Choroid plexus epithelial cell (primary cell): ENCODE data around the gene RAB38.

Source experiments
- DNase-seq: peaks from one replicate; pipeline ENCODE4 v3.0.0-alpha.2; 2010; ENCODE audit warnings: low read depth
- H3K4me3 ChIP-seq: 2 replicates; pipeline ENCODE4 v1.5.1; 2011; ENCODE audit warnings: low read depth, mild to moderate bottlenecking, control low read depth, low read length, moderate library complexity
- TF ChIP-seq, protein P1 (sequence below): conservative IDR thresholded peaks from 2 replicates; pipeline ENCODE4 v1.5.1; 2011; ENCODE audit warnings: low read depth, mild to moderate bottlenecking, control low read depth, inconsistent platforms, low read length, moderate library complexity

Gene RAB38

DNA sequence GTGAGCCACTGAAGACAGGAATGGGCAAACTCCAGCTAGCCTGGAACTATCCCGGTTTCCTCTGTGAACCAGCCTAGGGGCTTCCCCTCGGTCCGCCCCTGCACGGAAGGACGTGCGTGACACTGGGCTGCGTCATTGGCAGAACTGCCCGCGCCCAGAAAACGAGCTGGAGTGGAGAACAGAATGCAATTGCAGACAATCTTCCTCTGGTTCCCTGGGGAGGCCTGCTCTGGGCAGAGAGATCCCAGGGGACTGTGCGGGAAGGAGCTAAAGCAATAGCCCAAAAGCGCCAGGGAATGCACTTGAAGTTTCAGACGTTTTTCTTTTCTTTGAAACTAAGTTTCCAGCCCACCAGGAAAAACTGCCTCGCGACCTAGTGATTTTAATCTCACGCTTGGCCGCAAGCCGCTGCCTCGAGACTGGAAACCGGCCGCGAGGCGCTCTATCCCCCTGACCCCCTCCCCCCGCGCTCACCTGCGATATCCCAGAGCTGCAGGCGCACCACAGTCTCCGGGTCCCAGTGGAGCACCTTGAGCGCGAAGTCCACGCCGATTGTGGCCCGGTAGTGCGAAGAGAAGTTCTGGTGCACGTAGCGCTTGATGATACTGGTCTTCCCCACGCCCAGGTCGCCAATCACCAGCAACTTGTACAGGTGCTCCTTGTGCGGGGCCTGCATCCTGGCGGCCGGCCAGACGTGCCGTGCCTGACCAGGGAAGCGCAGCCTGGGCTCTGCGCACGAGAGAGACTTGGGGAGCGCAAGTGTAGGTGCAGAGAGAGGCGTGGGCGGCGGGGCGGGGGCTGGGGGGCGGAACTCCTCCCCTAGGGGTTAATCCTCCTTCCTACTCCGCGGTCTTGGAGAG, at the start of gene RAB38:
RAB38 (minus strand) TSS at position 735 of the 860 bp plus-strand sequence; CDS start at position 676, 59 bp downstream.
- DNase-seq, result peak; percentile 67

DNA sequence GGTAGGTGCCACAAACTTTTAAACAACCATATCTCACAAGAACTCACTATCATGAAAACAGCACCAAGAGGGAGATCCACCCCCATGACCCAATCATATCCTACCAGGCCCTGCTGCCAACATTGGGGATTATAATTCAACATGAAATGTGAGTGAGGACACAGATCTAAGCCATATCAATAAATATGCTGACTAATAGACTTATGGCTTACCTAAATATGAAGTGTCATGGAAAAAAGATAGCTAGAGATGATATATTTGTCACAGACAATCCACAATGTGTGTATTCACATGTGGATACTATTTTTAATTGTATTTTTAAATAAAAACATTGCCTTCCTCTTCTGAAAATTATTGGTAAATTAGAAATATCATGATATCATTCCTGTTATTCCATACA, 38.2 kb upstream of the RAB38 start:
- no peak for DNase-seq
- no peak overlapping the region for H3K4me3 ChIP-seq
- TF ChIP-seq, protein P1, sequence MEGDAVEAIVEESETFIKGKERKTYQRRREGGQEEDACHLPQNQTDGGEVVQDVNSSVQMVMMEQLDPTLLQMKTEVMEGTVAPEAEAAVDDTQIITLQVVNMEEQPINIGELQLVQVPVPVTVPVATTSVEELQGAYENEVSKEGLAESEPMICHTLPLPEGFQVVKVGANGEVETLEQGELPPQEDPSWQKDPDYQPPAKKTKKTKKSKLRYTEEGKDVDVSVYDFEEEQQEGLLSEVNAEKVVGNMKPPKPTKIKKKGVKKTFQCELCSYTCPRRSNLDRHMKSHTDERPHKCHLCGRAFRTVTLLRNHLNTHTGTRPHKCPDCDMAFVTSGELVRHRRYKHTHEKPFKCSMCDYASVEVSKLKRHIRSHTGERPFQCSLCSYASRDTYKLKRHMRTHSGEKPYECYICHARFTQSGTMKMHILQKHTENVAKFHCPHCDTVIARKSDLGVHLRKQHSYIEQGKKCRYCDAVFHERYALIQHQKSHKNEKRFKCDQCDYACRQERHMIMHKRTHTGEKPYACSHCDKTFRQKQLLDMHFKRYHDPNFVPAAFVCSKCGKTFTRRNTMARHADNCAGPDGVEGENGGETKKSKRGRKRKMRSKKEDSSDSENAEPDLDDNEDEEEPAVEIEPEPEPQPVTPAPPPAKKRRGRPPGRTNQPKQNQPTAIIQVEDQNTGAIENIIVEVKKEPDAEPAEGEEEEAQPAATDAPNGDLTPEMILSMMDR, result no peak

More for the DNA sequence above, at the start of gene RAB38:
- TF ChIP-seq, protein P1, result no peak
- peak within 1 kb of the TSS; percentile 60 for H3K4me3 ChIP-seq

DNA sequence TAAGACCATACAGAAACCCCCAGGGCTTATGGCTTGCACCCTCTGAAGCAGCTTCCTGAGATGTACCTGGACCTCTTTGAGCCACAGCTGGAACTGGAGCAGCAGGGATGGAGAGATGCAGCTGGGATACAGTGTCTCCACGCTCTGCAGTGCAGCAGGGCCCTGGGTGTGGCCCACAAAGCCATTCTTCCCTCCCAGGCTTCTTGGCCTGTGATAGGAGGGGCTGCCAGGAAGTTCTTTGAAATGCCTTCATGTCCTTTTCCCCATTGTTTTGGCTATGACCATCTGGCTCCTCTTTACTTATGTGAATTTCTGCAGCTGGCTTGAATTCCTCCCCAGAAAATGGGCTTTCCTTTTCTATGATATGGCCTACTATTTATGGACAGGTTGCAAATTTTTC, 37.1 kb upstream of the RAB38 start:
- no peak for DNase-seq
- no peak overlapping the region for H3K4me3 ChIP-seq
- TF ChIP-seq, protein P1, result no peak

DNA sequence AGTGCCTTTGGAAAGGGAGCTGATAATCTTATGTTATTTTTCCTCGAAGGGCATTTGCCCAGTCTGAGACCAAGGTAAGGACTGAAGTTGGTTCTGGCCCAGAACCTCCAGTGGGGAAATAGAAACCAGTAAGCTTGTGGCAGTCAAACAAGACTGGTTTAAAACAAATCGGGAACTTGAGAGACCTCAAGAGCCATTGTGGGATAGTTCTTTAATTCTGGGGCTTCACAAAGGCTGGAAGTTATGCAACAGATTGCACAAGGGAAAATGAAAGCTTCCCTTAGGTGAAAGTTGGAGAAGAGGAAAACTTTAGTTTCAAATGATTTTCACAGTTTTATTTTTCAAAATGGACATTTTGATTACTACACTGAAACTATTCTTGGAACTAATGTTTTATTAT, 33.5 kb upstream of the RAB38 start:
- TF ChIP-seq, protein P1, result no peak
- H3K4me3 ChIP-seq, result no peak overlapping the region
- DNase-seq, result peak; percentile 11

DNA sequence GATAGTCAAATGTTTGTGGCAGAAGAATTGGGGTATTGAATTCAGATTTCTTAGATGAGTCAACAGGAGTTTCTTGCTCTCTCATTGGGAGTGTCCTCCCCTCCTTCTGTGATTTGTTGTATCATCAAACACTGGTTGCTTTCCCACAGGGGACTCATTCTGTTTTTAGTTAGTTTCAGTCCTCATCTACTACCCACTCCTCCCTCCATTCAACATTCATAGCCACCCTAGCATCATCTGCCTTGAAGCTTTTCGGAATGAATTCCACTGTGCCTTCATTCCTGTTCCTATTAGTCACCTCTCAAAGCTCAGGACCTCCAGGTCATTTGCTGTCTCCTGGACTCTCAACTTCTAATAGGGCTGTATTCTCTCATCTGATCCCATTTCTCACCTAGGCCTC, 31.5 kb upstream of the RAB38 start:
- DNase-seq, result peak; percentile 4
- H3K4me3 ChIP-seq, result no peak overlapping the region
- TF ChIP-seq, protein P1, result no peak

DNA sequence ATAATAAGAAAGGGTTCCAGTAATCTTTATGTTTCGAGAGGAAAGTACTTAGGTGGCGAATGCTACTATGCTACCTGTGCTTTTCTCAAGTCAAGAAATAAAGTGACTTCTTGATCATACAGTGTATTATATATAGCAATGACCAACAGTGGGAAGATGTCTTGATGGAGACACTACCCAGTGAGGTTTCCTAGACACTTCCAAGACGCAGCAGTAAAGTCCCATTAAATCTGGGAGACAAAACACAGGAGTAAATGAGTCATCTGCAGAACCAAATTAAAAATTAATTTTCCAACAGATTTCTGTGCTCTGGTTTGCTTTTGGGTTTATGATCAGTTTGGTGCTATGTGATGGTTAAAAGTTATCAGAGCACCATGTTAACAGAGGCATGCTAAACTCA, 29.1 kb upstream of the RAB38 start:
- TF ChIP-seq, protein P1, result no peak
- no peak overlapping the region for H3K4me3 ChIP-seq
- no peak for DNase-seq

DNA sequence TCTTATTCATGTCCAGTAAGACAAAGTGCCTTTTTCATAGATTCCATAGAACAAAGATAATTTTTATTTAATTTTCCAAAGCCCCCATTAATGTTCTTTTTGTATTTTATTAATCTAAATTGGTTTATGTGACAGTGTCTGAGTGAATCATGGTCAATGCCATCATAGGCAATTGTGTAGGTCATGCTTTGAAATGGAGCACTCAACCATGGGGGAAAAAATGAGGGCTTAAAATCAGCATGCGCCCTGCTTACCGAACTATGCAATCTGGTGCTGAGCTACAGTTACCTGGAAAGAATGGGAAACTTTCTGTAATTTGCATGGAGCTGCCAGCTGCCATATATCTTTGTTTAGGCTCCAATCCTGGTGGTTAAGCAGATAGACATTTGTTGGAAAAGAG, 28.4 kb upstream of the RAB38 start:
- DNase-seq, result no peak
- TF ChIP-seq, protein P1, result no peak
- no peak overlapping the region for H3K4me3 ChIP-seq
